MM.1S (cell line): ENCODE results near the gene SLC9C1.

Experiments used
- EZH2 ChIP-seq: fragments of 300-600 bp; sonication (generic); optimal IDR thresholded peaks from 2 replicates; pipeline ENCODE3; 2017; ENCODE audit warnings: low read depth, mild to moderate bottlenecking, antibody characterized with exemption, low read length, mixed read lengths
- EZH2phosphoT487 ChIP-seq: fragments of 300-600 bp; sonication (generic); IDR thresholded peaks from 2 replicates; pipeline ENCODE4 v1.6.1; 2018; ENCODE audit warnings: antibody characterized with exemption, low read length
- TF ChIP-seq, protein P1 (sequence below): fragments of 300-600 bp; sonication (generic); IDR thresholded peaks from 2 replicates; pipeline ENCODE4 v1.5.1; 2016; ENCODE audit warnings: antibody characterized with exemption, low read length, mixed read lengths

DNA sequence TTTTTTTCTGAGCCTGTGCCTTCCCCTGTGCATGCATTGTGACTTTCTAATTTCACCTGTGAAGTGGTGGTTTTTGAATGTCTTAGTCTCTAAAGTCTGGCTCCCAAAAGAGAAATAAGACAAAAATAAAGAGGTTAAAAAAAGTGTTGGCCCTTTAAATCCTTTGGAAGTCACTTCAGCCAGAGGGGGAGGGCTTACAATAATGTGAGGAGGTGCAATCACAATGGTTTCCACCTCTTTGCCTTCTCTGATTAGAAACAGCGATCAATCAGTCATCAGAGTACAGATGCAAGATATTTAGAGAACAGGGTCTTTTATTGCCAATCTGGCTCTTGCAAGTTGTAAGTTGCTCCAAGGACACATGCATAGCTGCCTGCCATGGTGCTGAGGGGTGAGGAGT, 96.9 kb downstream of the SLC9C1 start:
- TF ChIP-seq, protein P1, sequence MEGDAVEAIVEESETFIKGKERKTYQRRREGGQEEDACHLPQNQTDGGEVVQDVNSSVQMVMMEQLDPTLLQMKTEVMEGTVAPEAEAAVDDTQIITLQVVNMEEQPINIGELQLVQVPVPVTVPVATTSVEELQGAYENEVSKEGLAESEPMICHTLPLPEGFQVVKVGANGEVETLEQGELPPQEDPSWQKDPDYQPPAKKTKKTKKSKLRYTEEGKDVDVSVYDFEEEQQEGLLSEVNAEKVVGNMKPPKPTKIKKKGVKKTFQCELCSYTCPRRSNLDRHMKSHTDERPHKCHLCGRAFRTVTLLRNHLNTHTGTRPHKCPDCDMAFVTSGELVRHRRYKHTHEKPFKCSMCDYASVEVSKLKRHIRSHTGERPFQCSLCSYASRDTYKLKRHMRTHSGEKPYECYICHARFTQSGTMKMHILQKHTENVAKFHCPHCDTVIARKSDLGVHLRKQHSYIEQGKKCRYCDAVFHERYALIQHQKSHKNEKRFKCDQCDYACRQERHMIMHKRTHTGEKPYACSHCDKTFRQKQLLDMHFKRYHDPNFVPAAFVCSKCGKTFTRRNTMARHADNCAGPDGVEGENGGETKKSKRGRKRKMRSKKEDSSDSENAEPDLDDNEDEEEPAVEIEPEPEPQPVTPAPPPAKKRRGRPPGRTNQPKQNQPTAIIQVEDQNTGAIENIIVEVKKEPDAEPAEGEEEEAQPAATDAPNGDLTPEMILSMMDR: no peak
- TF ChIP-seq EZH2 (no peak), EZH2phosphoT487 (no peak)
